ENCODE results near the gene HIGD1C.

- no peak for TF ChIP-seq CTCF (IDR thresholded peaks at IDR 0.05)
- TF ChIP-seq POLR2A (IDR thresholded peaks at IDR 0.05) = no peak
- TF ChIP-seq EP300 (IDR thresholded peaks at IDR 0.05) = no peak
Measured at GRCh38 chr12:50932787-50933280, 19.5 kb upstream of the HIGD1C start.
